ENCODE measurements around the gene SH2B2. TPM values are rescaled to one million over a fixed set of nuclear protein-coding genes. Genes with fewer than 3 reads are reported as not detected.

Gene SH2B2
- total RNA-seq, 4 donors from 2014 or later = 13.9 to 28.6 (median 20.6) TPM

DNA sequence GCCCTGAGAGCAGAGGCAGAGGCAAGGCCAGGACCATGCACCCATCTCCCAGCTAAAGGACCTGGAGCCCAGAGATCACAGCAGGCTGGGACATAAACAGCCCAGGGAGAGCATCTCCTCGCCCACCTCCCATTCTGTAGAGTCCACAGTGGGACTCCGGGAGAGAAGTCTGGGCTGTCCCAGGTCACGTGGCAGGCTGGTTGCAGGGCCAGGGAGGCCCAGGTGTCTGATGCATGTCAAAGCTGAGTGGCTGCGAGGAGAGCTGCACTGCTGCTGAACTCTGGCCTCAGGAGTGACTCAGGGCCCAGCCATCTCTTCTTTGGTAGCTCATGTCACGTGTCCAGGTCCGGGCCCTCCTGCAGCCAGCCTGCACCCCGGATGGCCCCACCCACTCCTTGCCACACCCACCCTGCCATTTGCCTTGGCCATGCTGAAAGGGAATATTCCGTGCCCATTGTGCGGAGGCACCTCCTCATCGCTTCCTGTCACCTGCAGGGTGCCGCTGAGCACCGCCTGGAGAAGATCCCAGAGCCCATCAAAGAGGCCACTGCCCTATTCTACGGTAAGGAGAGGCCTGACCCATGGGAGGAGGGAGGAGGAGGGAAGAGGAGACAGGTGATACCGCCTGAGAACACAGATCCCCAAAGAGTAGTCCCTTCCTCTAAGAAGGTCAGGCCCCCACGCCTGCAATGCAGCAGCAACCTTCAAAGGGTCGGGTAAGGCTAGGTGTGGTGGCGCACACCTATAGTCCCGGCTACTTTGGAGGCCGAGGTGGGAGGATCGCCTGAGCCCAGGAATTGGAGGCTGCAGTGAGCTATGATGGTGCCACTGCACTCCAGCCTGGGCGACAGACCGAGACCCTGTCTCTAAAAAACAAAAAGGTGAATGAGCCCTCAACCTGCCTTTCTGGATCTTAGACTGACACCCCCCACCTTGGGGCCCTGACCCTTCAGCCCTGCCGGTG lies 12.6 kb upstream of the SH2B2 start:
- H3K4me3 ChIP-seq (ENCODE audit: low read depth, poor library complexity, severe bottlenecking) = no peak overlapping the region
- no peak for DNase-seq (ENCODE audit: low spot score in 2 of 2)
- intact Hi-C loops (cut with DNase I; ENCODE audit: low total_unique reads) = loop anchor here (2.0 kb wide), 1 partner anchor 731 kb away; no protein-coding TSS in a partner anchor
- WGBS, 2 donors = 81 to 85% methylated on average over 23 of the region's 23 CpGs
- TF ChIP-seq, protein P1, sequence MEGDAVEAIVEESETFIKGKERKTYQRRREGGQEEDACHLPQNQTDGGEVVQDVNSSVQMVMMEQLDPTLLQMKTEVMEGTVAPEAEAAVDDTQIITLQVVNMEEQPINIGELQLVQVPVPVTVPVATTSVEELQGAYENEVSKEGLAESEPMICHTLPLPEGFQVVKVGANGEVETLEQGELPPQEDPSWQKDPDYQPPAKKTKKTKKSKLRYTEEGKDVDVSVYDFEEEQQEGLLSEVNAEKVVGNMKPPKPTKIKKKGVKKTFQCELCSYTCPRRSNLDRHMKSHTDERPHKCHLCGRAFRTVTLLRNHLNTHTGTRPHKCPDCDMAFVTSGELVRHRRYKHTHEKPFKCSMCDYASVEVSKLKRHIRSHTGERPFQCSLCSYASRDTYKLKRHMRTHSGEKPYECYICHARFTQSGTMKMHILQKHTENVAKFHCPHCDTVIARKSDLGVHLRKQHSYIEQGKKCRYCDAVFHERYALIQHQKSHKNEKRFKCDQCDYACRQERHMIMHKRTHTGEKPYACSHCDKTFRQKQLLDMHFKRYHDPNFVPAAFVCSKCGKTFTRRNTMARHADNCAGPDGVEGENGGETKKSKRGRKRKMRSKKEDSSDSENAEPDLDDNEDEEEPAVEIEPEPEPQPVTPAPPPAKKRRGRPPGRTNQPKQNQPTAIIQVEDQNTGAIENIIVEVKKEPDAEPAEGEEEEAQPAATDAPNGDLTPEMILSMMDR (IDR thresholded peaks at IDR 0.05) = no peak
- TF ChIP-seq POLR2A (IDR thresholded peaks at IDR 0.05) = no peak

DNA sequence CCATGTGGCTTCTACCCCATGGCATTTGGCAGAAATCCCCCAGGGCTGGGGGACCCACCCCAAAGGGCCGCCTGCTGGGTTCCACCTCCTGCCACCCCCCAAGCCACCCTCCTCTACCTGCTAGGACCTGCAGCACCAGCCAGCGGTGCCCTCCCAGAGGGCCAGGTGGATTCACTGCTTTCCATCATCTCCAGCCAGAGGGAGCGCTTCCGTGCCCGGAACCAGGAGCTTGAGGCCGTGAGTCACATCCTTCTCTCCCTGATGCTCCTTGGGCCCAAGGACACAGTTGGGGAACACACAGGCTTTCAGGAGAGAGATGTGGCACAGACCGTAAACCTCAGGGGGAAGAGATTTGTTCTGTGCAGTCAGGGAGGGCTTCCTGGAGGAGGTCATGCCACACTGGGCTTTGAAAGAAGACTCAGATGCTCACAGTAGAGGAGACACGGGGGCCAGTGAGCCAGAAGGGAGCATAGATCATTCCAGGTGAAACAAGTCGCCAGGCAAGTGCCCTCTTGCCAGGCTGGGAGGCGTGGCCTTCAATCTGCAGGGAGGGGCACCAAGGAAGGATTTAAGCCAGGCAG lies 11.5 kb upstream of the SH2B2 start:
- H3K4me3 ChIP-seq (ENCODE audit: low read depth, poor library complexity, severe bottlenecking) = no peak overlapping the region
- no peak for DNase-seq (ENCODE audit: low spot score in 2 of 2)
- 82 to 86% methylated on average over 10 of the region's 10 CpGs for WGBS, 2 donors
- intact Hi-C loops (cut with DNase I; ENCODE audit: low total_unique reads) = loop anchor here (5.0 kb wide), 1 partner anchor 117 kb away; no protein-coding TSS in a partner anchor
- no peak for TF ChIP-seq POLR2A (IDR thresholded peaks at IDR 0.05)
- TF ChIP-seq, protein P1 (IDR thresholded peaks at IDR 0.05) = no peak

DNA sequence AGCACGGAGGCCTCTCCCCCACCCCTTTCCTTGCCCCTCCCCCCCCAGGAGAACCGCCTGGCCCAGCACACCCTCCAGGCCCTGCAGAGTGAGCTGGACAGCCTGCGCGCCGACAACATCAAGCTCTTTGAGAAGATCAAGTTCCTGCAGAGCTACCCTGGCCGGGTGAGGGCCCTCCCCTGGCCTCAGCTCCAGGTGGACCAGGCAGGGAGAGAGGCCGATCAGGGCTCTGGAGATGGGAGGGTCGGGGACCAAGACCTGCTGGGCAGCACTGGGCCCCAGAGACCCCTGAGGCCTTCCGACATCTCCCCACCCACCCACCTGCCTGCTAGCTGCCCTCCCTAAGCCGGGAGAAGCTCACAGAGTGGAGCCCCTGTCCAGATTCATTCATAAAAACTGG lies 8.8 kb upstream of the SH2B2 start:
- DNase-seq (ENCODE audit: low spot score in 2 of 2) = no peak
- no peak overlapping the region for H3K4me3 ChIP-seq (ENCODE audit: low read depth, poor library complexity, severe bottlenecking)
- 84 to 88% methylated on average over 10 of the region's 10 CpGs for WGBS, 2 donors
- TF ChIP-seq, protein P1 (IDR thresholded peaks at IDR 0.05) = no peak
- intact Hi-C loops (cut with DNase I; ENCODE audit: low total_unique reads) = loop anchor here (5.0 kb wide), 1 partner anchor 114 kb away; no protein-coding TSS in a partner anchor

DNA sequence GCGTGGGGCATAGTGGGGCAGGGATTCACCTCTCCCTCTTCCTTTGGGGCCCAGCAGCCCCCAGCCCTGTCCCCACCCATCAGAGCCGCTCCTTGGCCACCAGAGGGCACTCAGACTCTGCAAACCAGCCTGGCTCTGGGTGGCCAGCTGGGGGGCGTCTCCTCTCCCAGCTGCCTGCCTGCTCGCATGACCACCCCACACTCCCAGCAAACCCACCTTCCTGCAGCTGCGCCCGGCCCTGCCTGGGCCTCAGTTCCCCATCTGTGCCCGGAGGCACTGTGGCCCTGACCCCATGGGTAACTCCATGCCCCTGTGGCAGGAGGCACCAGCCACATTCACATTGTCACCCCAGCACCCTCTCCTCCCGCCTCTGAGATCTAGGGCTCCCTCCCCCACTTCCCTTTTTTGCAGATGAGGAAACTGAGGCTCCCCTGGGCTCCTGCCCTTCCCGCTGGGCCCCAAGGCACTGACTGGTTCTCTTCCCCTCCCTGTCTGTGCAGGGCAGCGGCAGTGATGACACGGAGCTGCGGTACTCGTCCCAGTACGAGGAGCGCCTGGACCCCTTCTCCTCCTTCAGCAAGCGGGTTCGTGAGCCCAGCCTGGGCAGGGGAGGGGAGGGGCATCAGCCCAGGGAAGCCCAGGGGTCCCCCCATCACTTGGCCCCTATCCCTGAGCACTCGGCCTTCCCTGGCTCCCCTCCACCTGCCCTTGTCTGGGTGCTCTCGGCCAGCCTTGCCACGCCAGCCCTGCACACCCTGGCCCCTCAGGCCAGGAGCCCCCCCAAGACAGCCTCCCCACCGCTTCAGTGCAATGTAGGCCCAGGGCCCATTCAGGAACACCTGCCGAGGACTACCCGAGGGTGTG lies 6.9 kb upstream of the SH2B2 start:
- DNase-seq (ENCODE audit: low spot score in 2 of 2) = no peak
- 47 to 58% methylated on average over 20 to 21 of the region's 23 CpGs for WGBS, 2 donors
- TF ChIP-seq POLR2A (IDR thresholded peaks at IDR 0.05) = no peak
- TF ChIP-seq, protein P1 (IDR thresholded peaks at IDR 0.05) = no peak
- intact Hi-C loops (cut with DNase I; ENCODE audit: low total_unique reads) = loop anchor here (5.0 kb wide), 1 partner anchor 113 kb away; no protein-coding TSS in a partner anchor
- H3K4me3 ChIP-seq (ENCODE audit: low read depth, poor library complexity, severe bottlenecking) = no peak overlapping the region

DNA sequence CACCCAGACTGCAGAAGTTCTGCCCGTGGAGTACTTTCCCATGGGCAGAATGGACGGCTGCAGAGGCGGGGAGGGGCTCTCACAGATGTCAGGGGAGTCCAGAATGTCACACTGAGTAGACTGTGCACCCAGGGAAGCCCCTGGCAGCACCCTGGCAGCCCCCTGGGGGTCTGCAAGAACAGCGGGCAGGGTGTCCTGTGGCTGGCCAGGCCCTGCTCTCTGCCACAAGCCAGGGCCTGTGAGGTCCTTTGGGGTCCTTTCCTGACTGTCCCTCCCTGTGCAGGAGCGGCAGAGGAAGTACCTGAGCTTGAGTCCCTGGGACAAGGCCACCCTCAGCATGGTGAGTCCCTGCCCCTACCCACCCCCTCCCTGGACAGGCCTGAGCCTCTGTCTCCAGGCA lies 6.1 kb upstream of the SH2B2 start:
- intact Hi-C loops (cut with DNase I; ENCODE audit: low total_unique reads) = no loop called here
- 86 to 94% methylated on average over 5 of the region's 5 CpGs for WGBS, 2 donors
- DNase-seq (ENCODE audit: low spot score in 2 of 2) = no peak
- H3K4me3 ChIP-seq (ENCODE audit: low read depth, poor library complexity, severe bottlenecking) = no peak overlapping the region
- TF ChIP-seq, protein P1 (IDR thresholded peaks at IDR 0.05) = no peak
- TF ChIP-seq POLR2A (IDR thresholded peaks at IDR 0.05) = no peak

All from lower leg skin (tissue), 4 donors.